ENCODE data around the gene BRIP1. TPM values are rescaled to one million over a fixed set of nuclear protein-coding genes. Genes with fewer than 3 reads are reported as not detected.

BRIP1 gene
- total RNA-seq, 1 experiment from 2014 or later: 30.2 TPM

DNA sequence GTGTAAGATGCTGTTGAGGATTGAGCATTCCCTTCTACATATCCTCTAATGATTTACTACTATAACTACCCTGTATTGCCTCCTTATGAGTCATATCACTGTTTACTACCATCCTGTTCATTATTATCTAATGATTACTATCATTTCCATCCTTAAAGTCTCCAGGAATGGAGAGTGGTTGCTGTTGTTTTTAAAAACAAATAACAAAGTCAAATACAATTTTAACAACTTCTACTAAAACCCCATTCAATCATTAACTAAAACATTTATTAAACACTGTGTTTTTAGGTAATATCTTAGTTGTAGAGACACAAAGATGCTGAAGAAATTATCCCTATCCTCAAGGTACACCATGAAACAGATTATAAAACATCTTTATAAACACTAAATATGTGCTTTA is 126.9 kb downstream of the BRIP1 start:
- Histone ChIP-seq H3K9me3 (ENCODE audit: low read depth, low read length, poor library complexity, severe bottlenecking) (peaks cover 6% of the 10 kb centered on the region), H3K36me3 (ENCODE audit: insufficient read depth, low read length, poor library complexity, severe bottlenecking) (peaks cover 15% of the 10 kb centered on the region), H3K27ac (ENCODE audit: low read depth, low read length, poor library complexity, severe bottlenecking) (no peak overlapping the region), H3K4me1 (ENCODE audit: insufficient read depth, low read length, poor library complexity, severe bottlenecking) (no peaks in the 10 kb centered on the region), H3K27me3 (replicated peaks; ENCODE audit: insufficient read depth, low read depth, low read length, poor library complexity) (no peaks in the 10 kb centered on the region), H3K4me3 (ENCODE audit: low read depth, low read length, poor library complexity, severe bottlenecking) (no peak overlapping the region)
- no TSS peak for BruUV-seq (replicated peaks)
- ChIA-PET POLR2A (ENCODE audit: low non-redundant PET) (no interaction called here), CTCF (no interaction called here)
- intact Hi-C loops (cut with micrococcal nuclease; ENCODE audit: unreplicated experiment): no loop called here
- DNase-seq (ENCODE audit: low spot score): no peak
- TF ChIP-seq CTCF (conservative IDR thresholded peaks at IDR 0.05; ENCODE audit: low read depth, low read length) (no peak), EZH2 (IDR thresholded peaks at IDR 0.05; ENCODE audit: borderline replicate concordance, low read depth, low read length, poor library complexity, severe bottlenecking) (no peak)

DNA sequence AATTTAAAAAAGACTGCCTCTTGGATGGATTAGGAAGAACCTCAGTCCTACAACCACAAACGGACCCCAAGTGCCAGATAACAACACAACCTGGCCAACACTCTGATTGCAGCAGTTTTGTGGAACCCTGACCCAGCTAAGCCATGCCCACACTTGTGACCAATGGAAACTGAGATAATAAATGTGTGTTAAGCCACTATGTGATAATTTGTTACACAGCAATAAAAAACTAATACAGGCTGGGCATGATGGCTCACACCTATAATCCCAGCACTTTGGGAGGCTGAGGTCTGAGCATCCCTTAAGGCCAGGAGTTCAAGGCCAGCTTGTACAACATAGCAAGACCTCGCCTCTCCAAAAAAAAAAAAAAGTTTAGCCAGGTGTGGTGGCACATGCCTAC is 127.5 kb downstream of the BRIP1 start:
- no peaks in the 10 kb centered on the region for H3K27me3 ChIP-seq (replicated peaks; ENCODE audit: insufficient read depth, low read depth, low read length, poor library complexity)
- no peak for DNase-seq (ENCODE audit: low spot score)
- no peak overlapping the region for H3K4me3 ChIP-seq (ENCODE audit: low read depth, low read length, poor library complexity, severe bottlenecking)
- intact Hi-C loops (cut with micrococcal nuclease; ENCODE audit: unreplicated experiment): no loop called here
- H3K9me3 ChIP-seq (ENCODE audit: low read depth, low read length, poor library complexity, severe bottlenecking): peaks cover 6% of the 10 kb centered on the region
- H3K4me1 ChIP-seq (ENCODE audit: insufficient read depth, low read length, poor library complexity, severe bottlenecking): no peaks in the 10 kb centered on the region
- BruUV-seq (replicated peaks): no TSS peak
- TF ChIP-seq CTCF (conservative IDR thresholded peaks at IDR 0.05; ENCODE audit: low read depth, low read length): no peak
- no peak for TF ChIP-seq EZH2 (IDR thresholded peaks at IDR 0.05; ENCODE audit: borderline replicate concordance, low read depth, low read length, poor library complexity, severe bottlenecking)
- ChIA-PET POLR2A (ENCODE audit: low non-redundant PET) (no interaction called here), CTCF (no interaction called here)
- peaks cover 9% of the 10 kb centered on the region for H3K36me3 ChIP-seq (ENCODE audit: insufficient read depth, low read length, poor library complexity, severe bottlenecking)
- no peak overlapping the region for H3K27ac ChIP-seq (ENCODE audit: low read depth, low read length, poor library complexity, severe bottlenecking)

DNA sequence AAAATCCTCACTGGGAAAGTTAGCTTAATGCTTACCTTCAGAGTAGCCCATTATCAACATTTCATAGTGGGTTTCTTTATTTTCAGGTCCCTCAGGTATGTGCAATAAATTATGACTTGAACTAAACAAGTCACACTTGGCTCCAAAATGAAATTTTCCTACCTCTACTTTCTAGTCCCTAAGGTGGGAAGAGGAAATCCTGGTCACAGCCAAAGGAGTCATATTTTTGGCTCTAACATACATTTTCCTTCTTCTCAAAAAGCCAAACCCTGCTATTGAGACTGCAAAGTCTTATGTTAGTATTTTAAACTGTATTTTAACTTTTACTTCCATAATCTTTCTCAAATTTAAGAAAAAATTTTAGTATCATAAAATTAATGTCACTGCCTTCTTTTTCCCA is 128.9 kb downstream of the BRIP1 start:
- intact Hi-C loops (cut with micrococcal nuclease; ENCODE audit: unreplicated experiment): no loop called here
- Histone ChIP-seq H3K4me3 (ENCODE audit: low read depth, low read length, poor library complexity, severe bottlenecking) (no peak overlapping the region), H3K36me3 (ENCODE audit: insufficient read depth, low read length, poor library complexity, severe bottlenecking) (peaks cover 9% of the 10 kb centered on the region), H3K4me1 (ENCODE audit: insufficient read depth, low read length, poor library complexity, severe bottlenecking) (no peaks in the 10 kb centered on the region), H3K27ac (ENCODE audit: low read depth, low read length, poor library complexity, severe bottlenecking) (no peak overlapping the region), H3K9me3 (ENCODE audit: low read depth, low read length, poor library complexity, severe bottlenecking) (peaks cover 6% of the 10 kb centered on the region), H3K27me3 (replicated peaks; ENCODE audit: insufficient read depth, low read depth, low read length, poor library complexity) (no peaks in the 10 kb centered on the region)
- BruUV-seq (replicated peaks): no TSS peak
- ChIA-PET POLR2A (ENCODE audit: low non-redundant PET) (no interaction called here), CTCF (no interaction called here)
- TF ChIP-seq CTCF (conservative IDR thresholded peaks at IDR 0.05; ENCODE audit: low read depth, low read length) (no peak), EZH2 (IDR thresholded peaks at IDR 0.05; ENCODE audit: borderline replicate concordance, low read depth, low read length, poor library complexity, severe bottlenecking) (no peak)
- DNase-seq (ENCODE audit: low spot score): no peak

Measured in A673 (cell line).